Measurements from ENCODE around the gene ARRDC4. TPM values are rescaled to one million over a fixed set of nuclear protein-coding genes. Genes with fewer than 3 reads are reported as not detected.

Gene ARRDC4
- total RNA-seq, 1 donor from 2014 or later, result 10.4 TPM

- no peak overlapping the region for H3K4me3 ChIP-seq (ENCODE audit: low read length in 3 of 3)
- no peak overlapping the region for H3K9ac ChIP-seq (ENCODE audit: low read depth in 1 of 3, low read length in 3 of 3)
- H3K9me3 ChIP-seq (ENCODE audit: control insufficient read depth in 3 of 3, low read length in 3 of 3), result no peaks in the 10 kb centered on the region
- no peaks in the 10 kb centered on the region for H3K36me3 ChIP-seq (ENCODE audit: control insufficient read depth in 3 of 3, insufficient read depth in 3 of 3, low read length in 3 of 3)
- no peaks in the 10 kb centered on the region for H3K27me3 ChIP-seq (ENCODE audit: control insufficient read depth in 3 of 3, insufficient read depth in 3 of 3, low read length in 3 of 3)
- H3K27ac ChIP-seq (ENCODE audit: low read depth, low read length), result no peak overlapping the region
- no peaks in the 10 kb centered on the region for H3K4me1 ChIP-seq (ENCODE audit: control insufficient read depth in 3 of 3, insufficient read depth in 3 of 3, low read length in 3 of 3)
Measured at GRCh38 chr15:97941572-97941971, 18.9 kb upstream of the ARRDC4 start.

GRCh38 chr15:97944724-97945123 is 15.8 kb upstream of the ARRDC4 start:
- no peak overlapping the region for H3K9ac ChIP-seq (ENCODE audit: low read depth in 1 of 3, low read length in 3 of 3)
- no peak overlapping the region for H3K4me3 ChIP-seq (ENCODE audit: low read length in 3 of 3)
- no peaks in the 10 kb centered on the region for H3K36me3 ChIP-seq (ENCODE audit: control insufficient read depth in 3 of 3, insufficient read depth in 3 of 3, low read length in 3 of 3)
- H3K27me3 ChIP-seq (ENCODE audit: control insufficient read depth in 3 of 3, insufficient read depth in 3 of 3, low read length in 3 of 3), result no peaks in the 10 kb centered on the region
- no peaks in the 10 kb centered on the region for H3K4me1 ChIP-seq (ENCODE audit: control insufficient read depth in 3 of 3, insufficient read depth in 3 of 3, low read length in 3 of 3)
- no peak overlapping the region for H3K27ac ChIP-seq (ENCODE audit: low read depth, low read length)
- H3K9me3 ChIP-seq (ENCODE audit: control insufficient read depth in 3 of 3, low read length in 3 of 3), result no peaks in the 10 kb centered on the region

- Histone ChIP-seq H3K4me3 (ENCODE audit: low read length in 3 of 3) (no peak overlapping the region), H3K27ac (ENCODE audit: low read depth, low read length) (no peak overlapping the region), H3K9me3 (ENCODE audit: control insufficient read depth in 3 of 3, low read length in 3 of 3) (no peaks in the 10 kb centered on the region), H3K9ac (ENCODE audit: low read depth in 1 of 3, low read length in 3 of 3) (no peak overlapping the region), H3K36me3 (ENCODE audit: control insufficient read depth in 3 of 3, insufficient read depth in 3 of 3, low read length in 3 of 3) (no peaks in the 10 kb centered on the region), H3K27me3 (ENCODE audit: control insufficient read depth in 3 of 3, insufficient read depth in 3 of 3, low read length in 3 of 3) (no peaks in the 10 kb centered on the region), H3K4me1 (ENCODE audit: control insufficient read depth in 3 of 3, insufficient read depth in 3 of 3, low read length in 3 of 3) (no peaks in the 10 kb centered on the region)
Measured at GRCh38 chr15:97947465-97948260, 12.8 kb upstream of the ARRDC4 start.

- Histone ChIP-seq H3K4me1 (ENCODE audit: control insufficient read depth in 3 of 3, insufficient read depth in 3 of 3, low read length in 3 of 3) (no peaks in the 10 kb centered on the region), H3K27me3 (ENCODE audit: control insufficient read depth in 3 of 3, insufficient read depth in 3 of 3, low read length in 3 of 3) (no peaks in the 10 kb centered on the region), H3K4me3 (ENCODE audit: low read length in 3 of 3) (no peak overlapping the region), H3K9me3 (ENCODE audit: control insufficient read depth in 3 of 3, low read length in 3 of 3) (no peaks in the 10 kb centered on the region), H3K9ac (ENCODE audit: low read depth in 1 of 3, low read length in 3 of 3) (no peak overlapping the region), H3K36me3 (ENCODE audit: control insufficient read depth in 3 of 3, insufficient read depth in 3 of 3, low read length in 3 of 3) (no peaks in the 10 kb centered on the region), H3K27ac (ENCODE audit: low read depth, low read length) (no peak overlapping the region)
Measured at GRCh38 chr15:97953254-97953653, 7.2 kb upstream of the ARRDC4 start.

GRCh38 chr15:97953748-97954147 is 6.8 kb upstream of the ARRDC4 start:
- H3K27ac ChIP-seq (ENCODE audit: low read depth, low read length), result no peak overlapping the region
- H3K27me3 ChIP-seq (ENCODE audit: control insufficient read depth in 3 of 3, insufficient read depth in 3 of 3, low read length in 3 of 3), result no peaks in the 10 kb centered on the region
- H3K9ac ChIP-seq (ENCODE audit: low read depth in 1 of 3, low read length in 3 of 3), result no peak overlapping the region
- no peaks in the 10 kb centered on the region for H3K4me1 ChIP-seq (ENCODE audit: control insufficient read depth in 3 of 3, insufficient read depth in 3 of 3, low read length in 3 of 3)
- H3K36me3 ChIP-seq (ENCODE audit: control insufficient read depth in 3 of 3, insufficient read depth in 3 of 3, low read length in 3 of 3), result no peaks in the 10 kb centered on the region
- H3K9me3 ChIP-seq (ENCODE audit: control insufficient read depth in 3 of 3, low read length in 3 of 3), result no peaks in the 10 kb centered on the region
- no peak overlapping the region for H3K4me3 ChIP-seq (ENCODE audit: low read length in 3 of 3)

- no peak overlapping the region for H3K27ac ChIP-seq (ENCODE audit: low read depth, low read length)
- H3K27me3 ChIP-seq (ENCODE audit: control insufficient read depth in 3 of 3, insufficient read depth in 3 of 3, low read length in 3 of 3), result no peaks in the 10 kb centered on the region
- H3K4me3 ChIP-seq (ENCODE audit: low read length in 3 of 3), result no peak overlapping the region
- H3K4me1 ChIP-seq (ENCODE audit: control insufficient read depth in 3 of 3, insufficient read depth in 3 of 3, low read length in 3 of 3), result peaks cover 0 to 4% (median 2%) of the 10 kb centered on the region in 3 donors
- H3K36me3 ChIP-seq (ENCODE audit: control insufficient read depth in 3 of 3, insufficient read depth in 3 of 3, low read length in 3 of 3), result no peaks in the 10 kb centered on the region
- H3K9ac ChIP-seq (ENCODE audit: low read depth in 1 of 3, low read length in 3 of 3), result no peak overlapping the region
- no peaks in the 10 kb centered on the region for H3K9me3 ChIP-seq (ENCODE audit: control insufficient read depth in 3 of 3, low read length in 3 of 3)
Measured at GRCh38 chr15:97955035-97955434, 5.5 kb upstream of the ARRDC4 start.

- Histone ChIP-seq H3K36me3 (ENCODE audit: control insufficient read depth in 3 of 3, insufficient read depth in 3 of 3, low read length in 3 of 3) (no peaks in the 10 kb centered on the region), H3K9me3 (ENCODE audit: control insufficient read depth in 3 of 3, low read length in 3 of 3) (no peaks in the 10 kb centered on the region), H3K27me3 (ENCODE audit: control insufficient read depth in 3 of 3, insufficient read depth in 3 of 3, low read length in 3 of 3) (no peaks in the 10 kb centered on the region), H3K4me3 (ENCODE audit: low read length in 3 of 3) (no peak overlapping the region), H3K4me1 (ENCODE audit: control insufficient read depth in 3 of 3, insufficient read depth in 3 of 3, low read length in 3 of 3) (peaks cover 0 to 4% (median 2%) of the 10 kb centered on the region in 3 donors), H3K9ac (ENCODE audit: low read depth in 1 of 3, low read length in 3 of 3) (no peak overlapping the region), H3K27ac (ENCODE audit: low read depth, low read length) (no peak overlapping the region)
Measured at GRCh38 chr15:97955529-97955928, 5.0 kb upstream of the ARRDC4 start.

GRCh38 chr15:97959724-97960363 is 659 bp upstream of the ARRDC4 start:
- no peaks in the 10 kb centered on the region for H3K9me3 ChIP-seq (ENCODE audit: control insufficient read depth in 3 of 3, low read length in 3 of 3)
- peak overlapping the region; percentile 56 to 77 (median 65) for H3K4me3 ChIP-seq (ENCODE audit: low read length in 3 of 3)
- peak overlapping the region; percentile 57 for H3K27ac ChIP-seq (ENCODE audit: low read depth, low read length)
- no peaks in the 10 kb centered on the region for H3K36me3 ChIP-seq (ENCODE audit: control insufficient read depth in 3 of 3, insufficient read depth in 3 of 3, low read length in 3 of 3)
- H3K9ac ChIP-seq (ENCODE audit: low read depth in 1 of 3, low read length in 3 of 3), result peak overlapping the region; percentile 51 to 76 (median 60)
- peaks cover 16 to 23% (median 23%) of the 10 kb centered on the region in 3 donors for H3K4me1 ChIP-seq (ENCODE audit: control insufficient read depth in 3 of 3, insufficient read depth in 3 of 3, low read length in 3 of 3)
- H3K27me3 ChIP-seq (ENCODE audit: control insufficient read depth in 3 of 3, insufficient read depth in 3 of 3, low read length in 3 of 3), result no peaks in the 10 kb centered on the region

GRCh38 chr15:97961067-97961954 is 808 bp downstream of the ARRDC4 start:
- Histone ChIP-seq H3K4me1 (ENCODE audit: control insufficient read depth in 3 of 3, insufficient read depth in 3 of 3, low read length in 3 of 3) (peaks cover 16 to 32% (median 31%) of the 10 kb centered on the region in 3 donors), H3K27ac (ENCODE audit: low read depth, low read length) (peak overlapping the region; percentile 89), H3K4me3 (ENCODE audit: low read length in 3 of 3) (peak overlapping the region; percentile 79 to 85 (median 82))

More at GRCh38 chr15:97961067-97961954, 808 bp downstream of the ARRDC4 start:
- no peaks in the 10 kb centered on the region for H3K27me3 ChIP-seq (ENCODE audit: control insufficient read depth in 3 of 3, insufficient read depth in 3 of 3, low read length in 3 of 3)
- H3K9me3 ChIP-seq (ENCODE audit: control insufficient read depth in 3 of 3, low read length in 3 of 3), result no peaks in the 10 kb centered on the region
- peaks cover 0 to 8% (median 8%) of the 10 kb centered on the region in 3 donors for H3K36me3 ChIP-seq (ENCODE audit: control insufficient read depth in 3 of 3, insufficient read depth in 3 of 3, low read length in 3 of 3)
- peak overlapping the region; percentile 80 to 92 (median 90) for H3K9ac ChIP-seq (ENCODE audit: low read depth in 1 of 3, low read length in 3 of 3)

Measured in skeletal muscle tissue (tissue), 4 donors.